ENCODE data around the gene GIMAP7. TPM values are rescaled to one million over a fixed set of nuclear protein-coding genes. Genes with fewer than 3 reads are reported as not detected.
"Not testable (repeated sequence)": the region's sequence is repeated elsewhere in the genome, so short reads cannot be mapped to it uniquely, and the experiment has no call there.

The GIMAP7 gene
- total and polyA plus RNA-seq, 7 donors = 10.7 to 23.7 (median 15.0) TPM

GRCh38 chr7:150476819-150477631, 37.6 kb upstream of the GIMAP7 start:
- Histone ChIP-seq H3K4me3 (no peak overlapping the region), H3K36me3 (ENCODE audit: insufficient read depth in 1 of 2, low read depth in 1 of 2) (no peaks in the 10 kb centered on the region), H3K27ac (no peak overlapping the region), H3K27me3 (ENCODE audit: insufficient read depth in 3 of 3, low read length in 2 of 3) (no peaks in the 10 kb centered on the region), H3K4me1 (no peaks in the 10 kb centered on the region), H3K9me3 (no peaks in the 10 kb centered on the region)
- ATAC-seq (no peak), DNase-seq (no peak)
- TF ChIP-seq, protein P1, sequence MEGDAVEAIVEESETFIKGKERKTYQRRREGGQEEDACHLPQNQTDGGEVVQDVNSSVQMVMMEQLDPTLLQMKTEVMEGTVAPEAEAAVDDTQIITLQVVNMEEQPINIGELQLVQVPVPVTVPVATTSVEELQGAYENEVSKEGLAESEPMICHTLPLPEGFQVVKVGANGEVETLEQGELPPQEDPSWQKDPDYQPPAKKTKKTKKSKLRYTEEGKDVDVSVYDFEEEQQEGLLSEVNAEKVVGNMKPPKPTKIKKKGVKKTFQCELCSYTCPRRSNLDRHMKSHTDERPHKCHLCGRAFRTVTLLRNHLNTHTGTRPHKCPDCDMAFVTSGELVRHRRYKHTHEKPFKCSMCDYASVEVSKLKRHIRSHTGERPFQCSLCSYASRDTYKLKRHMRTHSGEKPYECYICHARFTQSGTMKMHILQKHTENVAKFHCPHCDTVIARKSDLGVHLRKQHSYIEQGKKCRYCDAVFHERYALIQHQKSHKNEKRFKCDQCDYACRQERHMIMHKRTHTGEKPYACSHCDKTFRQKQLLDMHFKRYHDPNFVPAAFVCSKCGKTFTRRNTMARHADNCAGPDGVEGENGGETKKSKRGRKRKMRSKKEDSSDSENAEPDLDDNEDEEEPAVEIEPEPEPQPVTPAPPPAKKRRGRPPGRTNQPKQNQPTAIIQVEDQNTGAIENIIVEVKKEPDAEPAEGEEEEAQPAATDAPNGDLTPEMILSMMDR (IDR thresholded peaks at IDR 0.05) = no peak
- WGBS, 3 donors = 85 to 88% (median 86%) methylated on average over 25 of the region's 25 CpGs
- intact Hi-C loops (cut with DNase I) = loop anchor here in 1 of 2 donors (10.0 kb wide), 1 partner anchor 88 kb away; the partner anchor contains the start of gene GIMAP4

DNA sequence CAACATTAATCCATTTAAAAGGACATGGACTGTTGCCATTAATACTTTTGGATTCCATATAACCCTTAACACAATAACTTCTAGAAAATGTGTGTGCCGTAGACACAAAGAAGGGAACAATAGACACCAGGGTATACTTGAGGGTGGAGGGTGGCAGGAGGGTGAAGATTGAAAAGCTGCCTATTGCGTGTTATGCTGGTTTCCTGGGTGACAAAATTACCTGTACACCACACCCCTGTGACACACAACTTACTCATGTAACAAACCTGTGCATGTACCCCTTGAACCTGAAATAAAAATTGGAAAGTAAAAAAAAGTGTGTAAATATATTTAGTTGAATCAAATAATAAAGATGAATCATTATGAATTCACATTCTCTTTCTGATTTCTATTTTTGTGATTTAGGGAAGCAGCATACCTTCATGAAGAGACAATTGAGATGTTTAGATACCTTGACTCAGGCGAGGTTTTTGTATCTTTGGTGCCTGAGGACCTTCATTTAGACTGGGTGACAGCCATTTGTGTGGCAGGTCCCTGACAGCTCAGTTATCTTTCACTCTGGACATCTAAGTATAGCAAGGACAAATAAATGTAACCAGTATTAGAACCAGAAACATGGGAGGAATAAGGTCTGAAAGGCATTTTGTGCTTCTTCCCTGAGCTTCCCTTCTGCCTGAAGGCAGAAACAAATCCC, 35.5 kb upstream of the GIMAP7 start:
- H3K4me3 ChIP-seq = no peak overlapping the region
- no peaks in the 10 kb centered on the region for H3K9me3 ChIP-seq
- TF ChIP-seq, protein P1 (IDR thresholded peaks at IDR 0.05) = no peak
- H3K4me1 ChIP-seq = no peaks in the 10 kb centered on the region
- intact Hi-C loops (cut with DNase I) = loop anchor here in 1 of 2 donors (10.0 kb wide), 1 partner anchor 86 kb away; the partner anchor contains the start of gene GIMAP4
- H3K27me3 ChIP-seq (ENCODE audit: insufficient read depth in 3 of 3, low read length in 2 of 3) = no peaks in the 10 kb centered on the region
- WGBS, 3 donors = 46 to 47% (median 46%) methylated on average over 3 of the region's 3 CpGs
- ATAC-seq = no peak
- H3K36me3 ChIP-seq (ENCODE audit: insufficient read depth in 1 of 2, low read depth in 1 of 2) = no peaks in the 10 kb centered on the region
- no peak for DNase-seq
- no peak overlapping the region for H3K27ac ChIP-seq

DNA sequence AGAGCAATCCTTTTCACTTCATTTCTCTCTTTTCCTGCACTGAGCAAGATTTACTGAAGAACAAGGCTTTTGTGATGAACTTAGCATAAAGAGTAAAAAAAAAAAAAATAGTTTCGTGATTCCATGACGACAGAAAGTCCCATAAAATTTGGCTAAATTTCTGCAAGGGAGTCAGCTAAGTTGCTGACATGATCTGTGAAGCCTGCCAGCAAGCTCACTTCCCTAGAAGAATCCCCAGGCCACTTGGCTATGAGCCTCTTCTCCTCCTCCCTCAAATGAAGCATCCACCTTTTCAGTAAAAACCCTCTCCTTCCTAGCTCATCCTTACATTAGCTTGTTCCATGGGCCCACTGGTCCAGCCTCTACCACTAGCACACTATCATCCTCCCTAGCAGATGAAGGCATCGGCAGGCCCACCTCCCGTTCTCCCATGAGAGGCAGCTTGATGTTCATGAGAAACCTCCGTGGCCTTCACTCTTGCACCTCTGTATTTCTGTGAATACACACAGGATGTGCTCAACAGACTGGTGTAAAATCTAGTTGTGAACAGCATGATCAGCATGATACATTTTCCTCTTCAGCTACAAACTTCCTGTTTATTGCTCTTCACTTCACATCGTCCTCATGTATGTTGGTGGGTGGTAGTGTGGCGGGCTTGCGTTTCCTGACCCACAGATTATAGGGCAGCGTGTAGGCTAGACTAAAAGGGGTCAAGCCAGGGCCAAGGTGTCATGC, 33.3 kb upstream of the GIMAP7 start:
- TF ChIP-seq, protein P1 (IDR thresholded peaks at IDR 0.05) = no peak
- no peak overlapping the region for H3K4me3 ChIP-seq
- H3K27ac ChIP-seq = no peak overlapping the region
- ATAC-seq = no peak
- no peaks in the 10 kb centered on the region for H3K9me3 ChIP-seq
- H3K4me1 ChIP-seq = no peaks in the 10 kb centered on the region
- WGBS, 3 donors = 61 to 65% (median 65%) methylated on average over 9 of the region's 9 CpGs
- DNase-seq = no peak
- no peaks in the 10 kb centered on the region for H3K36me3 ChIP-seq (ENCODE audit: insufficient read depth in 1 of 2, low read depth in 1 of 2)
- no peaks in the 10 kb centered on the region for H3K27me3 ChIP-seq (ENCODE audit: insufficient read depth in 3 of 3, low read length in 2 of 3)
- intact Hi-C loops (cut with DNase I) = no loop called here

GRCh38 chr7:150481922-150482321, 32.8 kb upstream of the GIMAP7 start:
- no peak for DNase-seq
- intact Hi-C loops (cut with DNase I) = no loop called here
- WGBS, 3 donors = 53 to 74% (median 72%) methylated on average over 4 of the region's 4 CpGs
- H3K36me3 ChIP-seq (ENCODE audit: insufficient read depth in 1 of 2, low read depth in 1 of 2) = no peaks in the 10 kb centered on the region
- TF ChIP-seq, protein P1 (IDR thresholded peaks at IDR 0.05) = no peak
- H3K9me3 ChIP-seq = no peaks in the 10 kb centered on the region
- no peaks in the 10 kb centered on the region for H3K4me1 ChIP-seq
- ATAC-seq = no peak
- no peaks in the 10 kb centered on the region for H3K27me3 ChIP-seq (ENCODE audit: insufficient read depth in 3 of 3, low read length in 2 of 3)
- no peak overlapping the region for H3K4me3 ChIP-seq
- peak overlapping the region; percentile 23 for H3K27ac ChIP-seq

DNA sequence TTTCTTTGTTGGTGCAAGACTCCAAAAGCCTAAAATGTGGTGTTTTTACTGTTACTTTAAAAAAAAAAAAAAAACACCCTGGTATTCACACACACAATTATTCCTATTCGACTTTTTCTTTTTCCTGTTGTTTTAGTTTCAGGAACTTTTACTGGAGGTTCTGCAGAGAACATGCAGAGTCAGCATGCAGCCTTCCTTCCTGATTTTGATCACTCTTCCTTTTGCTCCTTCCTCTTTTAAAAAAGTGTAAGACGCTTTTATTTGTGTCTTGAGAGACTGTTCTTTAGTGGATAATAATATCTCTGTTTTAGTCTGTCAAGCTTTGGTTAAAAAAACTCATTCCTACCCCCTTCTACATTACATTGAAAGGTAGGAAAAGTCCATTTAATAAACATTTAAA, 31.2 kb upstream of the GIMAP7 start:
- peak overlapping the region; percentile 11 for H3K4me3 ChIP-seq
- H3K4me1 ChIP-seq; intact Hi-C loops (cut with DNase I); ATAC-seq; H3K27me3 ChIP-seq (ENCODE audit: insufficient read depth in 3 of 3, low read length in 2 of 3); H3K9me3 ChIP-seq; H3K36me3 ChIP-seq (ENCODE audit: insufficient read depth in 1 of 2, low read depth in 1 of 2); DNase-seq: not testable (repeated sequence)
- peak overlapping the region; percentile 1 for H3K27ac ChIP-seq
- WGBS, 3 donors = 34 to 40% (median 37%) methylated on average over 2 of the region's 2 CpGs

- WGBS, 3 donors = 35 to 49% (median 37%) methylated on average over 3 of the region's 3 CpGs
- H3K27me3 ChIP-seq (ENCODE audit: insufficient read depth in 3 of 3, low read length in 2 of 3); H3K36me3 ChIP-seq (ENCODE audit: insufficient read depth in 1 of 2, low read depth in 1 of 2); H3K4me1 ChIP-seq; ATAC-seq; DNase-seq; H3K9me3 ChIP-seq; intact Hi-C loops (cut with DNase I): not testable (repeated sequence)
- peak overlapping the region; percentile 1 for H3K27ac ChIP-seq
- peak overlapping the region; percentile 11 for H3K4me3 ChIP-seq
These were observed 30.6 kb upstream of the GIMAP7 start for GRCh38 chr7:150484071-150484470.

Measured in psoas muscle (tissue), 8 donors.